NCI-H1092 treated with DMSO at 0.1 percent for 48 hours (cell line): ENCODE measurements around the gene ACTRT2.

Experiments used
- DNase-seq: peaks from one replicate; lab custom pipeline; 2025; lab: John Stamatoyannopoulos, UW

Gene ACTRT2

DNA sequence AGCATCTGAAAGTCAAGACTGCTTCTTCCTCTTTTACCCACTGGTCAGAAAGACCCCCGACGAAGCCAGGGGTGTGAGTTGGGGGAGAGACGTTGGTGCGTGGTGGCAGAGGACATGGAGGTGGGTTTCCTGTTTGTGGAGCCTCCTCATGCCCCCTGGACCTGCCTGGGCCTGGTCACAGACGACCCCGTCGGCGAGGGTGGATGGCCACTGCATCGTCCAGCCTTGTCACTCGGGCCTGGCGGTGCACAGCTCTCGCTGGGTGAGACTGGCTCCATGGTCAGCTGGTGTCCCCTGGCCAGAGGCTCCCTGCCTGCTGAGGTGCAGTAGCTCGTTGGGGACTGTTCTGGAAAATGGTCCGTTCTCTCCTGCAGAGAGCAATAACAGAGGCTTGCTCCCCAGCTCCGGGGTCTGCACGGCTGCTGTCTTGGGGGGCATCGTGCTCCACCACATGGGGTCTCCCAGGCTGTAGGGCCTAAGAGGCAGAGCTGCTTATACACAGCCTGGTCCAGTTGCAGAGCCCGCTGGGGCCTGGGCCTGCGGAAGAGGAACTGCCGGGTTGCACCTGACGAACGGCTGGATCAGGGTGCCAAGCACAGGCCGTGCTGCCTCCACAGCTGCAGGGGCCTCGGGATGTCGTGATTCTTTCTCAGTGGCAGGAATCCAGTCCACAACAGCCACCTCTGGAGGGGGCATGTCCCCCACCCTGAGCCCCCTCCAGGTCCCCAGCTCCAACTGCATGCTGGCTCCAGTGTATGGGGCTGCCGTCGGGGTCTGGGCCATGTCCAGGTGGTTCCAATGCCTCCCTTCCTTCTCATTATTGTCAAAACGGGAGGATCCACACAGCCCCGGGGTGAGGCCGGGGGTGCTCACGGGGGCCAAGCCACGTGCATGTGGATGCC is 18.0 kb upstream of the ACTRT2 start:
- no peak for DNase-seq

DNA sequence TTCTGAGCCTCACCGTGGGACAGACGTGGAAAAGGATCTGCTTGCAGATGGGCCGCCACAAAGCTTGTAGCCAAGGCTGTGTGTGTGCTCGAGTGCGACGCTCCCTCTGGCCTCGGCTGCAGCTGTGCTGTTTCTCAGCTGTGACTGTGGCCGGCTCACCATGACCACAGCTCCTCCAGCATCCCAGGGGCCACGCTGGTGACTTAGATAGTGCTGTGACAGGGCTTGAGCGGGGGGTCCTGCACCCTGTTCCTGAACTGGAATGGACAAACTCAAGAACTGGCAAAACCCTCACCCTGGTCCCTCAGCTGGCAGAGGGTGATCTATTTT is 17.4 kb upstream of the ACTRT2 start:
- no peak for DNase-seq

DNA sequence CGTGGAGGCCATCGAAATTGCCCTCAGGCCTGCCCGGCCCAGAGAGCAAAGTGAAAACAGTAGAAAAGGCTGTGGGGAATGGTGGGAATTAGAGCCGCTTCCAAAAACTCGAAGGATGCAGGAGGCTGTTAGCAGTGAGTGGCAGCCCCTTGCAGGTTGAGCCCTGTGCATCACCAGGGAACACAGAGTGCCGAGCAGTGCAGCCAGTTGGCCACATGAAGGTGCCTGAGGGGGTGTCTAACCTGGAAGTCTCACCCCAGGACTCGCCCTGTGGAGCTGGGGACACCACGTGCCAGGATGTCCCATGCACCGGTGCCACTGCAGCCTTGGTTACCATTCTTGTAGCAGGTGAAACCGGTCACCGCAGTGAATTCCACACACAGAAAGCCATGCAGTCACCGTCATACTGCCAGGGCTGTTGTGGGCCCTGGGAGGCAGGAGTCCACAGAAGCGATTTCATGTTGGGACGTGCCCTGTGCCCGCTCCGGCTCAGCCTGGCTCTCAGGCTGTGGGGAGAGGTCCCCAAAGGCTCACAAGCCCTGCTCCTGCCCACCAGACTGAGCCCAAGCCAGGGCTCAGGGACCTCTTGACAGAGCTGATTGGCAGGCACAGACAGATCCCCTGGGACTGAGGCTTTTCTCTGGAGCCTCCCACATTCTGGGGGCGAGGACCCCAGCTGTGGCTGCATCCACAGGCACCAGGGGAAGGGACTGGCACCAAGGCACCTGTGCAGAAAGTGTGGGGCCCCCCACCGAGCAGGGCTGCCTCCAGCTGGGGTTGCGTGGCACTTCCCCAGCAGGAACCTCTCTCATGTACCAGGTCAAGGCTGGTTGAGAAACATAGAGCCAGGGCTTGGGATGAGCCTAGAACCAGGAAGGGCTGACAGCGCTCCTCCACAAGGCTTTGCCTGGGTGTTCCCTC is 16.7 kb upstream of the ACTRT2 start:
- no peak for DNase-seq

DNA sequence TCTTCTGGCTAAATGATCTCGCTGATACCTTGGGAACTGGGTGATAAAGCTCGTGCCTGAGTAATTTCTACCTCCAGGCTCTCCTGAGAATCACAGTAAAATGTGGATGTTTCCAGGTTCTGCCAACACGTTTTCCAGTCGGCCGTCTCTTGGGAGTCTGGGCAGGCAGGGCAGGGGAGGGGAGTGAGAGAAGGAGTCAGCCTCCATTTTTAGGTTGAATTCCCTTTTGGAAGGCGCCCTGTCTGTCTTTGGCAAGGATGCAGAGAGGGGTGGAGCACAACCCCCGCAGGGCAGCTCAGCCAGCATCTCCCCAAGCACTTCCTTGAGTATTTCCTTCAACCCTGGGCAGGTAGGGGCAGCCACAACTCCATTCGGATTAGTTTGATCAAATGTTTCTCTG is 15.5 kb upstream of the ACTRT2 start:
- no peak for DNase-seq

DNA sequence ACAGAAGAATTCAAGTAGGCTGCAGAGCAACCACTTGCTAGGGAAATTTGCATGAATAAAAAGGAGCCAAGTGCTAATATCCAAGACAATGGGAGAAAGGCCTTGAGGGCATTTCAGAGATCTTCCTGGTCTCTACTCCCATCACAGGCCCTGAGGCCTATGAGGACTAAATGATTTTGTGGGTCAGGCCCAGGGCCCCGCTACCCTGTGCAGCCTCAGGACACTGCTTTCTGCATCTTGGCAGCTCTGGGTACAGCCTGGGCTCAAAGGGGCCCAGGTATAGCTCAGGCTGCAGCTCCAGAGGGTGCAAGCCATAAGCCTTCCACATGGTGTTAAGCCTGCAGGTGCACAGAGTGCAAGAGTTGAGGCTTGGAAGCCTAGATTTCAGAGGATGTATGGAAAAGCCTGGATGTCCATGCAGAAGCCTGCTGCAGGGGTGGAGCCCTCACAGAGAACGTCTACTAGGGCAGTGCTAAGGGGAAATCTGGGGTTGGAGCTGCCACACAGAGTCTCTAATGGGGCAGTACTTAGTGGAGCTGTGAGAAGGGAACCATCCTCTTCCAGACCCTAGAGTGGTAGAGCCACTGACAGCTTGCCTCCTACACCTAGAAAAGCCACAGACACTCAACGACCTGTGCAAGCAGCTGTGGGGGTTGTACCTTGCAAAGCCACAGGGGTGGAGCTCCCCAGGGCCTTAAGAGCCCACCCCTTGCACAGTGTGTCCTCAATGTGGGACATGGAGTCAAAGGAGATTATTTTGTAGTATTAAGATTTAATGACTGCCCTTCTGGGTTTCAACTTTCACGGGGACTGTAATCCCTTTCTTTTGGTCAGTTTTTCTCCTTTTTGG is 13.7 kb upstream of the ACTRT2 start:
- DNase-seq, result no peak

- no peak for DNase-seq
Measured at GRCh38 chr1:3009021-3009420, 12.2 kb upstream of the ACTRT2 start.

GRCh38 chr1:3009556-3009955 is 11.7 kb upstream of the ACTRT2 start:
- no peak for DNase-seq

DNA sequence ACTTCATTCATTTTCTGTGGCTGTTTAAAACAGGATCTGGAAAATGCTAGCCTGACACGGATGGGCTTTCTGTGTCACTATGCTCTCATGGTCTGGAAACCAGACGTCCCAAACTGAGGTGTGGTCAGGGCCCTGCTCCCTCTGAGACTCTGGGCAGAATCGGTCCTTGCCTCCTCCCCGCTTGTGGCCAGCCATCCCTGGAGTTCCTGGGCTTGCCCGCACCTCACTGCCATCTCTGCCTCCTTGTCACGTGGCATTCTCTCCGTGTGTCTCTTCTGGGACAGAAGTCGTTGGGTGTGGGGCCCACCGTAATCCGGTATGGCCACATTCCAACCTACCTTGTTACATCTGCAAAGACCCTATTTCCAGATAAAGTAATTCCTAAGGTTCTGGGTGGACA is 10.1 kb upstream of the ACTRT2 start:
- no peak for DNase-seq

GRCh38 chr1:3011631-3012455 is 9.4 kb upstream of the ACTRT2 start:
- no peak for DNase-seq

DNA sequence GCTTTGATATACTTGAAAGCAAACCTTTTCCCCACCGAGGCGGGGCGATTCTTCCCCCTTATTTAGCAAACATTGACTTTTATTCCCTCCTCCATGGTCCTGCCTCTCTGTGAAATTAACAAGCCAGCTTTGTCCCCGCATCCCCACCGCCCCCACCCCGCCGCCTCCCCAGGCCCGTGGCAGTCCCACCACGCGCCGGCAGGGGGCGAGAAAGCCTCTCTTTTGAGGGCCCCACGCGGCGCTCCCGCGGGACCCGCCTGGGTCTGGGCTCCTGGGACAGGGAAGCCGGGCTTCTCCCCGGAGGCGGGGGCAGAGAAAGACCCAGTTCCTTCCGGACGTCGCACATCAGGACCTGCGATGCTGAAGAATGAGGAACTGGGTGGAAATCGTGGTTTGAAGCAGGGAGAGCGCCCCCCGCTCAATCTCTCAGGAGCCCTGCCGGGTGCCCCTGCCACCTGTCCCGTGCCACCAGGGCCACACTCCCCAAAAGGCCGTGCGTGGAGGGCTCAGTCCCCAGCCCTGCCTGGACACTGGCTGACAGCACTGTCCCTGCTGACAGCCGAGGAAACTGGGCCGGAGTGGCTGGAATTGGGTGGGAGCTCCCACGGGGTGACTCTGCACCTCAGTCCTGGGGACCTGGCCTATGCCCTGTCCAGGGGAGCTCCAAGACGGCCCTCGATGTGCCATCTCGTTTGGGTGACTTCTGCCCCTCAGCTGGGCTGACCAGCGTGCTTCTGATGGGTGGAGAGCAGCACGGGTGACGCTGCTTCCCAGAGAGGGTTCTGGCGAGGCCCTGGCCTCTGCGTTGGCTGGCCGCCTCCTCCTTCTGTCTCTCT is 8.6 kb upstream of the ACTRT2 start:
- DNase-seq, result no peak

GRCh38 chr1:3013371-3014049 is 7.8 kb upstream of the ACTRT2 start:
- DNase-seq, result no peak

- no peak for DNase-seq
Measured at GRCh38 chr1:3014050-3014440, 7.2 kb upstream of the ACTRT2 start.

GRCh38 chr1:3014443-3015268 is 6.6 kb upstream of the ACTRT2 start:
- DNase-seq, result no peak

GRCh38 chr1:3015269-3015635 is 6.0 kb upstream of the ACTRT2 start:
- no peak for DNase-seq

GRCh38 chr1:3015744-3016143 is 5.5 kb upstream of the ACTRT2 start:
- DNase-seq, result no peak

DNA sequence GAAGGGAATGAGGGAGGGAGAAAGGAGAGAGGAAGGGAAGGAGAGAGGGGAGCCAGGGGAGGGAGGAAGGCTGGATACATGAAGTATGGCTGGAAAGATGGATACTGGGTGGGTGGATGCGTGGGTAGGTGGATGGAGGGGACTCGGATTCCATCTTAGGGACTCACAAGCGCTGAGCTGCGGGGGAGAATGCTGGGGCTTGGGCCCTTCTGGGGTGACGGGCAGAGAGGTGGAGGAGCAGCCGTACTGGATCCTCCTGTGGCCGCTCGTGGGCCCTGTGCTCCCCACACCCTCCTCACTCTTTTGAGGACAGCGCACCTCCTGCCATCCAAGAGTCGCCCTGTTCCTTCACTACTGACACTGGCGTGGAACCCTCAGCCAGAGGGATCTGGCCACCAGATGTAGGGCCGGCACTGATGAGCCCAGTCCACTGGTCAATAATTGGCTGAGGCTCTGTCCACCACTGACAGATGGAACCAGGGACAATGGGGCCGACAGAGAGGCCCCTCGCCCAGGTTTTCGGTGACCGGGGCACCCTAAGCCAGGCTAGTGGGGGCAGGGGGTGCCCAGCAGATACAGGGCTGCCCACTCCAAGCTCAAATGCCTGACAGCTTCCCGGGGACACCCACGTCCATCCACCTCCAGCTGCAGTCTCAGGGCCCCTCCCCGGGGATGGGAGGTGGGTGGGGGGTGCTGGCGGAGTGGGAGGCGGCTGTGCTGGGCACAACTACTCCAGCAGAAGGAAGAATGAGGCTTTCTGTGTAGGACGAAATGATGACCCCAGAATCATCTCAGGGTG is 4.4 kb upstream of the ACTRT2 start:
- no peak for DNase-seq

DNA sequence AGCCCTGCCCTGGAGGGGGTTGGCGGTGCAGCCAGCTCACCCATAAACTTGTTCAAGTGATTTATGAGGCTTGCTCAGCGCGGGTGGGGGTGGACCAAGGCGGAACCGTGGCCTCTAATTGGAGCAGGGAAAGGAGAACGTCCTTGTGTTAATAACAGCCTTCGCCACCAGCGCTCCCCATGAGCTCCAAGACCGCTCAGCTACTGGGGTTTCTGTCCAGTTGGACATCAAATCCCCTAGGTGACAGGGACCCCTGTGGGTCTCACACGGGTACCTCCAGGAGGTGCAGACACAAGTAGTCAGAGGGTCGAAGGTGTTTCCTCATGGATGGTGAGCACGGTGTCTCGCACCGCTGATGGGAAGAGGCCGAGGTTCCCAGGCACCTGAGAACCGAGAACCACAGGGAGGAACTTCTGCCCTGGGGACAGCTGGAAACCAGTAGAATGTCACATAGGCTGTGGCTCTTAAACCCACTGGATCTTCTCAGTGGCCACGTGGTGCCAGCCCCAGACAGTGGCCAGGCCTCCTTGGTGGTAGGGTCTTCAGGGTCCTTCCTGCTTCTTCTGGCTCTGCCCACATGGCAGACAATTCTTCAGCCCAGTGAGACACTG is 3.7 kb upstream of the ACTRT2 start:
- no peak for DNase-seq

- DNase-seq, result no peak
Measured at GRCh38 chr1:3018051-3018471, 3.2 kb upstream of the ACTRT2 start.
